Neural progenitor cell (in vitro differentiated cells): ENCODE measurements around the gene CRACDL. TPM values are rescaled to one million over a fixed set of nuclear protein-coding genes. Genes with fewer than 3 reads are reported as not detected.

ENCODE experiments used
- DNase-seq: peaks from one replicate; pipeline ENCODE4 v3.0.0-alpha.2; 2016; ENCODE audit warnings: low spot score
- H2AFZ ChIP-seq: fragments of 200-600 bp; sonication (generic); replicated peaks from 2 replicates; pipeline ENCODE4 v1.6.1; 2016; ENCODE audit warnings: antibody characterized with exemption
- H3F3A ChIP-seq: fragments of 200-600 bp; sonication (generic); 2 replicates; pipeline ENCODE4 v1.6.1; 2016; ENCODE audit warnings: antibody characterized with exemption, low read depth
- H3K27ac ChIP-seq: fragments of 200-600 bp; sonication (generic); 2 replicates; pipeline ENCODE4 v1.5.1; 2016; ENCODE audit warnings: mild to moderate bottlenecking
- H3K27me3 ChIP-seq: fragments of 200-600 bp; sonication (generic); 2 replicates; pipeline ENCODE4 v1.6.1; 2016; ENCODE audit warnings: mild to moderate bottlenecking, moderate library complexity
- H3K36me3 ChIP-seq: fragments of 200-600 bp; sonication (generic); 2 replicates; pipeline ENCODE4 v1.5.1; 2016
- H3K4me1 ChIP-seq: fragments of 200-600 bp; sonication (generic); 2 replicates; pipeline ENCODE4 v1.6.1; 2016; ENCODE audit warnings: mixed run types
- H3K4me2 ChIP-seq: fragments of 200-600 bp; sonication (generic); 2 replicates; pipeline ENCODE4 v1.6.1; 2016
- H3K4me3 ChIP-seq: fragments of 200-600 bp; sonication (generic); 2 replicates; pipeline ENCODE4 v1.5.1; 2016
- H3K79me2 ChIP-seq: fragments of 200-600 bp; sonication (generic); 2 replicates; pipeline ENCODE4 v1.6.1; 2016; ENCODE audit warnings: low read depth
- H3K9ac ChIP-seq: fragments of 200-600 bp; sonication (generic); 2 replicates; pipeline ENCODE4 v1.6.1; 2016
- H3K9me3 ChIP-seq: fragments of 200-600 bp; sonication (generic); 2 replicates; pipeline ENCODE4 v1.5.1; 2016; ENCODE audit warnings: low read depth
- H4K20me1 ChIP-seq: fragments of 200-600 bp; sonication (generic); 2 replicates; pipeline ENCODE4 v1.6.1; 2016; ENCODE audit warnings: low read depth
- H3K27ac Mint-ChIP-seq: 3 replicates; pipeline ENCODE4 v1.8.0; 2021; ENCODE audit warnings: mixed read lengths
- H3K27me3 Mint-ChIP-seq: 2 replicates; pipeline ENCODE4 v1.8.0; 2022; ENCODE audit warnings: low read depth, mild to moderate bottlenecking, inconsistent platforms, moderate library complexity, mixed read lengths; ENCODE audit not compliant: insufficient read depth
- H3K36me3 Mint-ChIP-seq: 3 replicates; pipeline ENCODE4 v1.8.0; 2021; ENCODE audit warnings: mixed read lengths
- H3K4me1 Mint-ChIP-seq: 3 replicates; pipeline ENCODE4 v1.8.0; 2021; ENCODE audit warnings: mixed read lengths
- H3K4me3 Mint-ChIP-seq: 3 replicates; pipeline ENCODE4 v1.8.0; 2021; ENCODE audit warnings: mild to moderate bottlenecking, moderate library complexity, mixed read lengths
- H3K9me3 Mint-ChIP-seq: 3 replicates; pipeline ENCODE4 v1.8.0; 2020; ENCODE audit warnings: mixed read lengths
- EZH2 ChIP-seq: fragments of 200-600 bp; sonication (generic); IDR thresholded peaks from 2 replicates; pipeline ENCODE4 v1.6.1; 2017; ENCODE audit warnings: antibody characterized with exemption, mild to moderate bottlenecking, moderate library complexity
- EZH2phosphoT487 ChIP-seq: fragments of 200-600 bp; sonication (generic); IDR thresholded peaks from 2 replicates; pipeline ENCODE4 v1.6.1; 2017; ENCODE audit warnings: antibody characterized with exemption
- total RNA-seq: library from RNA; depleted of rRNA; stranded (reverse); fragments of >200 nt; gene quantifications from 2 replicates; pipeline ENCODE4 v1.2.3, GENCODE V29; 2015; ENCODE audit warnings: low replicate concordance
- TF ChIP-seq, protein P1 (sequence below): fragments of 200-600 bp; sonication (generic); IDR thresholded peaks from 2 replicates; pipeline ENCODE4 v1.5.1; 2017; ENCODE audit warnings: antibody characterized with exemption, mild to moderate bottlenecking

Gene CRACDL
- total RNA-seq, 1 donor from 2014 or later = 0.07 TPM

DNA sequence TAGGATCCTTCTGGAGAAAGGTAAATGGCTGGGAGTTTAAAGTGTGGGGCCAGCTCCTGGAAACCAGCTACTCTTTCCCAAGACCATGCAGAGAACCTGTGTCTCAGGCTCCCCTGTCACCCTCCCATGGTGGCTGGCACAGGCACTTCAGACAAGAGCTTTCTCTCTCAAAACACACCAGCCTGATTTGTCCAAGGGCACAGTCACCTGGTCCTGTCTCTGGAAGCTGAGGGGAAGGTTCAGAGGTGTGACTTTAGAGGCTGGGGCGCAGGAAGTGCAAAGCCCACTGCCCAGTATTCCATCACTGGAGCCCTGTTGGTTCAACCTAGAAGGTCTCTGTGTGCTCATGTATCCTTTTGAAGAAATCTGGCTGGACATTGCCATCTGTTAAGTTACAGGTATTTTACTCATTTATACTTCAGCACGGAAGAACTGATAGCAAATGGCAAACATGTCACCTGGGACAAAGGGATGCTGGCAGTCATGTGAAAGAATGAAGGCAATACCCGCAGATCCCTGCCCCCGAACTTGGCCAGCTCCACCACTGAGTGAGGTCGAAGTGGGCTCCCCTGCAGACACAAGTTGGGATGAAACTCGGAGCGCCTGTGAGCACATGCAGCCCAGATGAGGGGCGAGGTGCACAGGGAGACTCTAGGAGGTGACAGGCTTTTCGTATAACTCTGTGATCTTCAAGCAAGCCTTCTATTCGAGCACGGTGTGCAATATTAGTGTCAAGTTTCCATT, 108.2 kb downstream of the CRACDL start:
- DNase-seq = no peak
- peaks cover 37% of the 10 kb centered on the region for H3K27me3 ChIP-seq

DNA sequence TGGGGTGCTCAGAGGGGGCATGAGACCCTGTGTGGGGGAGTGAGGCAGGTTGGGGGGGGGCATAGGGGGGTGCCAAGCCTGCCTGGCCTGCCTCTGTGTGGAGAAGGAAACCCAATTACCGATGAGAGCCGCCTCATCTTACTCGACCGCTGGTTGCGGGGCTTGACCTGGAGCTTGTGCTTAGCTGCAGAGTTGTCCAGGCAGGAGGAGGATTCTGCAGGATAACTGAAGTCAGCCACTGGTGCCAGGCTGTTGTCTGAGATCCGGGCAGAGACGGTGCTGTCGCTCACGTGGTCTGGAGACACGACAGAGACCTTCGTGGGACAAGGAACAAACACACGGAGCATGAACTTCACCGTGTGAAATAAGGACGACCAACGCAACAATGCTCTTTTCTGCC, 109.2 kb downstream of the CRACDL start:
- peaks cover 3% of the 10 kb centered on the region for H3K9me3 Mint-ChIP-seq
- H3K9me3 ChIP-seq = no peaks in the 10 kb centered on the region
- H3K4me2 ChIP-seq = no peak overlapping the region
- H3K27ac Mint-ChIP-seq = no peak overlapping the region
- H3K27ac ChIP-seq = no peak overlapping the region
- no peak for TF ChIP-seq EZH2
- H3K4me3 ChIP-seq = no peak overlapping the region
- no peak overlapping the region for H2AFZ ChIP-seq
- H3K36me3 Mint-ChIP-seq = peaks cover 2% of the 10 kb centered on the region
- H3K27me3 ChIP-seq = peaks cover 46% of the 10 kb centered on the region
- H3F3A ChIP-seq = no peaks in the 10 kb centered on the region
- H3K4me3 Mint-ChIP-seq = no peak overlapping the region
- H3K4me1 Mint-ChIP-seq = peaks cover 7% of the 10 kb centered on the region
- no peaks in the 10 kb centered on the region for H3K79me2 ChIP-seq
- no peaks in the 10 kb centered on the region for H4K20me1 ChIP-seq
- no peak for DNase-seq
- H3K9ac ChIP-seq = no peak overlapping the region
- H3K27me3 Mint-ChIP-seq = peaks cover 15% of the 10 kb centered on the region
- H3K4me1 ChIP-seq = no peaks in the 10 kb centered on the region
- no peaks in the 10 kb centered on the region for H3K36me3 ChIP-seq

More for the DNA sequence above, 108.2 kb downstream of the CRACDL start:
- H3K36me3 Mint-ChIP-seq = peaks cover 2% of the 10 kb centered on the region
- H3K4me1 Mint-ChIP-seq = peaks cover 12% of the 10 kb centered on the region
- Histone ChIP-seq H3F3A (no peaks in the 10 kb centered on the region), H3K4me1 (no peaks in the 10 kb centered on the region), H3K27ac (no peak overlapping the region), H3K4me2 (no peak overlapping the region), H2AFZ (no peak overlapping the region), H3K9me3 (no peaks in the 10 kb centered on the region), H3K4me3 (no peak overlapping the region), H3K9ac (no peak overlapping the region), H3K36me3 (no peaks in the 10 kb centered on the region), H4K20me1 (no peaks in the 10 kb centered on the region), H3K79me2 (no peaks in the 10 kb centered on the region)
- peaks cover 3% of the 10 kb centered on the region for H3K9me3 Mint-ChIP-seq
- no peak overlapping the region for H3K27ac Mint-ChIP-seq
- H3K27me3 Mint-ChIP-seq = peaks cover 16% of the 10 kb centered on the region
- TF ChIP-seq, protein P1, sequence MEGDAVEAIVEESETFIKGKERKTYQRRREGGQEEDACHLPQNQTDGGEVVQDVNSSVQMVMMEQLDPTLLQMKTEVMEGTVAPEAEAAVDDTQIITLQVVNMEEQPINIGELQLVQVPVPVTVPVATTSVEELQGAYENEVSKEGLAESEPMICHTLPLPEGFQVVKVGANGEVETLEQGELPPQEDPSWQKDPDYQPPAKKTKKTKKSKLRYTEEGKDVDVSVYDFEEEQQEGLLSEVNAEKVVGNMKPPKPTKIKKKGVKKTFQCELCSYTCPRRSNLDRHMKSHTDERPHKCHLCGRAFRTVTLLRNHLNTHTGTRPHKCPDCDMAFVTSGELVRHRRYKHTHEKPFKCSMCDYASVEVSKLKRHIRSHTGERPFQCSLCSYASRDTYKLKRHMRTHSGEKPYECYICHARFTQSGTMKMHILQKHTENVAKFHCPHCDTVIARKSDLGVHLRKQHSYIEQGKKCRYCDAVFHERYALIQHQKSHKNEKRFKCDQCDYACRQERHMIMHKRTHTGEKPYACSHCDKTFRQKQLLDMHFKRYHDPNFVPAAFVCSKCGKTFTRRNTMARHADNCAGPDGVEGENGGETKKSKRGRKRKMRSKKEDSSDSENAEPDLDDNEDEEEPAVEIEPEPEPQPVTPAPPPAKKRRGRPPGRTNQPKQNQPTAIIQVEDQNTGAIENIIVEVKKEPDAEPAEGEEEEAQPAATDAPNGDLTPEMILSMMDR = no peak
- TF ChIP-seq EZH2 = no peak
- no peak for TF ChIP-seq EZH2phosphoT487
- no peak overlapping the region for H3K4me3 Mint-ChIP-seq

DNA sequence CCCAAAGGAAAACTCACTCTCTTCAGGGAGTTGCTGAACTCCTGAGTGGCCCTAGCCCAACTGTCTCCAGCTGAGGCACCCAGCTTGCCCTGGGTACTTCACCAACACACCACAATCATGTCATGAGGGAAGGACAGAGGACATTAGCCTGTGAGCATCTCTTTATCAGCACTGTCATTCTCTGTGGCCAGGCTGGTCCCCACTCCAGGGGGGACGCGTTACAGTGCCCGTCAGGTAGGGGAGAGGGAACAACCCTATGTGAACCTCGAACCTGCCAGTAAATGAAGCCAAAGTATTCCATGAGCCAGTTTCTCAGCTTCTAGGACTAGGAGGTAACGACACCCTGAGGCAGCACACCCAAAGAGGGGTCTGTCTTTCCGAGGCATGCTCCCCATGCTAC, 110.2 kb downstream of the CRACDL start:
- no peaks in the 10 kb centered on the region for H3F3A ChIP-seq
- no peak overlapping the region for H3K27ac Mint-ChIP-seq

DNA sequence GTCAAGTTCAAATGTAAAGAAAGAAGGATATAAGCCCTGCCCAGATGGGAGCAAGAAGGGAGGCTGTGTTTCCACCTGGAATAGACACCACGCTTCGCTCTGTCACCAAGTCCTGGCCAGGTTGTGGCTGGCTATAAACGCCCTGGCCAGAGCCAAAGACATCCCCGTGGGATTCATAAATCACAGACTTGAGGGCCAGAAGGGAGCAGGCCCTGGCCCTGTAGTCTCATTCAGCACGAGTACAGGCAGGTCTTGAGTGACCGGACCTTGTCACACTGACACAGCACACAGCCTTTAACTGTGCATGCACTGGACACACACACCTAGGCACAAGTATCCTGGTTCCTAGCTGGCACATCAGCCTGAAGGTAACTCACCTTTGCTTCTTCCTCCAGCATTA, 110.6 kb downstream of the CRACDL start:
- Histone ChIP-seq H3K9me3 (no peaks in the 10 kb centered on the region), H4K20me1 (no peaks in the 10 kb centered on the region), H2AFZ (no peak overlapping the region), H3K79me2 (no peaks in the 10 kb centered on the region), H3K4me1 (no peaks in the 10 kb centered on the region), H3K27me3 (peaks cover 61% of the 10 kb centered on the region), H3K36me3 (no peaks in the 10 kb centered on the region), H3K27ac (no peak overlapping the region), H3K4me3 (no peak overlapping the region), H3F3A (no peaks in the 10 kb centered on the region), H3K4me2 (no peak overlapping the region), H3K9ac (no peak overlapping the region)
- Mint-ChIP-seq H3K9me3 (peaks cover 3% of the 10 kb centered on the region), H3K4me3 (no peak overlapping the region), H3K36me3 (peaks cover 2% of the 10 kb centered on the region), H3K27me3 (peaks cover 18% of the 10 kb centered on the region), H3K4me1 (peaks cover 7% of the 10 kb centered on the region), H3K27ac (no peak overlapping the region)
- DNase-seq = no peak
- TF ChIP-seq EZH2 (no peak), EZH2phosphoT487 (no peak)
- TF ChIP-seq, protein P1 = no peak

More for the DNA sequence above, 110.2 kb downstream of the CRACDL start:
- H3K9ac ChIP-seq = no peak overlapping the region
- no peaks in the 10 kb centered on the region for H3K79me2 ChIP-seq
- H3K27ac ChIP-seq = no peak overlapping the region
- H3K4me2 ChIP-seq = no peak overlapping the region
- no peak overlapping the region for H2AFZ ChIP-seq
- DNase-seq = no peak
- H3K27me3 ChIP-seq = peaks cover 56% of the 10 kb centered on the region
- no peaks in the 10 kb centered on the region for H3K36me3 ChIP-seq
- H3K9me3 ChIP-seq = no peaks in the 10 kb centered on the region
- TF ChIP-seq EZH2phosphoT487 = no peak
- TF ChIP-seq, protein P1 = no peak
- Mint-ChIP-seq H3K9me3 (peaks cover 3% of the 10 kb centered on the region), H3K36me3 (peaks cover 2% of the 10 kb centered on the region), H3K4me3 (no peak overlapping the region), H3K27me3 (peaks cover 18% of the 10 kb centered on the region), H3K4me1 (peaks cover 7% of the 10 kb centered on the region)
- no peaks in the 10 kb centered on the region for H3K4me1 ChIP-seq
- H3K4me3 ChIP-seq = no peak overlapping the region
- H4K20me1 ChIP-seq = no peaks in the 10 kb centered on the region
